GM19193 (cell line): ENCODE results near the gene FAM43A.

Experiments
- POLR2A ChIP-seq: IDR thresholded peaks from 4 replicates; pipeline ENCODE4 v1.6.1; 2011; ENCODE audit not compliant: insufficient read depth, insufficient read length; ENCODE audit errors: extremely low read depth

FAM43A gene

GRCh38 chr3:194685718-194686413, at the start of gene FAM43A:
Gene FAM43A (plus strand): TSS chr3:194685883. CDS start chr3:194686827, 944 bp downstream.
- TF ChIP-seq POLR2A = peak; percentile 98

GRCh38 chr3:194637066-194637465, 48.6 kb upstream of the FAM43A start:
- no peak for TF ChIP-seq POLR2A

GRCh38 chr3:194637541-194638400, 47.9 kb upstream of the FAM43A start:
- TF ChIP-seq POLR2A = no peak

- no peak for TF ChIP-seq POLR2A
Observed at GRCh38 chr3:194638991-194639605, 46.6 kb upstream of the FAM43A start.

- TF ChIP-seq POLR2A = no peak
Observed at GRCh38 chr3:194640829-194641228, 44.9 kb upstream of the FAM43A start.

- TF ChIP-seq POLR2A = no peak
Observed at GRCh38 chr3:194642769-194643168, 42.9 kb upstream of the FAM43A start.

GRCh38 chr3:194647747-194648146, 37.9 kb upstream of the FAM43A start:
- TF ChIP-seq POLR2A = no peak

GRCh38 chr3:194654443-194654842, 31.2 kb upstream of the FAM43A start:
- TF ChIP-seq POLR2A = no peak

- TF ChIP-seq POLR2A = no peak
Observed at GRCh38 chr3:194657439-194657838, 28.2 kb upstream of the FAM43A start.

- TF ChIP-seq POLR2A = no peak
Observed at GRCh38 chr3:194658477-194659242, 27.0 kb upstream of the FAM43A start.

- TF ChIP-seq POLR2A = no peak
Observed at GRCh38 chr3:194659778-194660177, 25.9 kb upstream of the FAM43A start.

- no peak for TF ChIP-seq POLR2A
Observed at GRCh38 chr3:194661374-194661773, 24.3 kb upstream of the FAM43A start.

GRCh38 chr3:194661946-194662345, 23.7 kb upstream of the FAM43A start:
- TF ChIP-seq POLR2A = no peak

- TF ChIP-seq POLR2A = no peak
Observed at GRCh38 chr3:194664857-194665256, 20.8 kb upstream of the FAM43A start.

- TF ChIP-seq POLR2A = no peak
Observed at GRCh38 chr3:194667363-194667762, 18.3 kb upstream of the FAM43A start.
